Colonic mucosa (tissue), 4 donors: ENCODE results near the gene KLF15. TPM values are rescaled to one million over a fixed set of nuclear protein-coding genes. Genes with fewer than 3 reads are reported as not detected.

ENCODE experiments used
- DNase-seq: peaks from one replicate; pipeline ENCODE4 v3.0.0-alpha.2; 2020
- H3K27ac ChIP-seq: fragments of 200-600 bp; one replicate; pipeline ENCODE4 v1.8.0; 2021
- H3K27me3 ChIP-seq: fragments of 200-600 bp; one replicate; pipeline ENCODE4 v1.8.0; 2021
- H3K36me3 ChIP-seq: fragments of 200-600 bp; one replicate; pipeline ENCODE4 v1.8.0; 2021
- H3K4me1 ChIP-seq: fragments of 200-600 bp; one replicate; pipeline ENCODE4 v1.8.0; 2021; ENCODE audit warnings: mild to moderate bottlenecking
- H3K4me3 ChIP-seq: fragments of 200-600 bp; one replicate; pipeline ENCODE4 v1.8.0; 2021
- H3K9ac ChIP-seq, 2 donors: one replicate each; pipeline ENCODE4 v1.7.0; 2013; ENCODE audit warnings: control low read depth in 2 of 2, low read depth in 2 of 2, low read length in 2 of 2
- H3K9me3 ChIP-seq: fragments of 200-600 bp; one replicate; pipeline ENCODE4 v1.8.0; 2021
- CTCF ChIP-seq: fragments of 200-600 bp; IDR thresholded peaks from one replicate; pipeline ENCODE4 v1.8.0; 2022; ENCODE audit warnings: antibody characterized with exemption, mild to moderate bottlenecking
- intact Hi-C: fragments of 100-400 bp; cut with DNase I; formaldehyde crosslinking; loops from one replicate; pipeline ENCODE4 v1.14.1; 2022
- total RNA-seq, 2 donors: library from RNA; stranded (reverse); fragmentation: NEBNext Ultra II Directional in 1 of 2; extraction: Animal tissue kit (Norgen Biotek cat#: 25700) in 1 of 2; gene quantifications; one replicate each; pipeline ENCODE4 v1.2.1, GENCODE V29; 2021
- donor health status: healthy.
- donor health status: DM: no; HTN: no; CAD: no.
- donor health status: DM: no; HTN: no; CAD: no.

The KLF15 gene
- total RNA-seq, 2 donors from 2014 or later: 0.66 to 1.9 TPM

GRCh38 chr3:126347543-126348161 lies 9.6 kb downstream of the KLF15 start:
- H3K36me3 ChIP-seq: no peaks in the 10 kb centered on the region
- H3K4me1 ChIP-seq: no peaks in the 10 kb centered on the region
- peak; percentile 10 for DNase-seq
- no peak overlapping the region for H3K4me3 ChIP-seq
- H3K27ac ChIP-seq: no peak overlapping the region
- H3K9me3 ChIP-seq: no peaks in the 10 kb centered on the region
- H3K27me3 ChIP-seq: no peaks in the 10 kb centered on the region
- intact Hi-C loops: no loop called here
- no peak for TF ChIP-seq CTCF
- H3K9ac ChIP-seq: no peak overlapping the region

GRCh38 chr3:126346466-126346865 lies 10.7 kb downstream of the KLF15 start:
- no peak for TF ChIP-seq CTCF
- peak; percentile 6 for DNase-seq
- no peak overlapping the region for H3K9ac ChIP-seq
- no peaks in the 10 kb centered on the region for H3K27me3 ChIP-seq
- no peaks in the 10 kb centered on the region for H3K36me3 ChIP-seq
- no peak overlapping the region for H3K27ac ChIP-seq
- H3K9me3 ChIP-seq: no peaks in the 10 kb centered on the region
- no peaks in the 10 kb centered on the region for H3K4me1 ChIP-seq
- H3K4me3 ChIP-seq: no peak overlapping the region
- intact Hi-C loops: no loop called here

- H3K9me3 ChIP-seq: no peaks in the 10 kb centered on the region
- H3K27ac ChIP-seq: no peak overlapping the region
- H3K27me3 ChIP-seq: no peaks in the 10 kb centered on the region
- TF ChIP-seq CTCF: no peak
- no peak overlapping the region for H3K4me3 ChIP-seq
- no peaks in the 10 kb centered on the region for H3K4me1 ChIP-seq
- no peaks in the 10 kb centered on the region for H3K36me3 ChIP-seq
- no peak overlapping the region for H3K9ac ChIP-seq
- intact Hi-C loops: no loop called here
- DNase-seq: peak; percentile 12
Measured at GRCh38 chr3:126345641-126346460, 11.4 kb downstream of the KLF15 start.

- Histone ChIP-seq H3K4me1 (no peaks in the 10 kb centered on the region), H3K36me3 (no peaks in the 10 kb centered on the region), H3K4me3 (no peak overlapping the region), H3K27me3 (no peaks in the 10 kb centered on the region), H3K9me3 (no peaks in the 10 kb centered on the region), H3K9ac (no peak overlapping the region), H3K27ac (no peak overlapping the region)
- no peak for DNase-seq
- intact Hi-C loops: no loop called here
- no peak for TF ChIP-seq CTCF
Measured at GRCh38 chr3:126345231-126345630, 12.0 kb downstream of the KLF15 start.

GRCh38 chr3:126344380-126345041 lies 12.7 kb downstream of the KLF15 start:
- H3K4me1 ChIP-seq: no peaks in the 10 kb centered on the region

More at GRCh38 chr3:126344380-126345041, 12.7 kb downstream of the KLF15 start:
- no peak overlapping the region for H3K4me3 ChIP-seq
- H3K36me3 ChIP-seq: no peaks in the 10 kb centered on the region
- no peaks in the 10 kb centered on the region for H3K9me3 ChIP-seq
- no peak overlapping the region for H3K27ac ChIP-seq
- intact Hi-C loops: no loop called here
- H3K9ac ChIP-seq: no peak overlapping the region
- TF ChIP-seq CTCF: no peak
- DNase-seq: peak; percentile 10
- H3K27me3 ChIP-seq: no peaks in the 10 kb centered on the region
